ENCODE data around the gene PARD6G. TPM values are rescaled to one million over a fixed set of nuclear protein-coding genes. Genes with fewer than 3 reads are reported as not detected.

The PARD6G gene
- total and polyA plus RNA-seq, 2 of the 8 experiments (the other 6 are each of a cell fraction or from before 2014, with no cell fraction given) = 11.3 to 17.9 TPM

- TF ChIP-seq CHD2 (IDR thresholded peaks at IDR 0.05; ENCODE audit: low read length) (no peak), CREB1 (IDR thresholded peaks at IDR 0.05) (no peak), RFX5 (IDR thresholded peaks at IDR 0.05; ENCODE audit: borderline replicate concordance, low read depth, low read length) (no peak)
- TF ChIP-seq, protein P1, sequence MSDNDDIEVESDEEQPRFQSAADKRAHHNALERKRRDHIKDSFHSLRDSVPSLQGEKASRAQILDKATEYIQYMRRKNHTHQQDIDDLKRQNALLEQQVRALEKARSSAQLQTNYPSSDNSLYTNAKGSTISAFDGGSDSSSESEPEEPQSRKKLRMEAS (IDR thresholded peaks at IDR 0.05) = no peak
- TF ChIP-seq, protein P2, sequence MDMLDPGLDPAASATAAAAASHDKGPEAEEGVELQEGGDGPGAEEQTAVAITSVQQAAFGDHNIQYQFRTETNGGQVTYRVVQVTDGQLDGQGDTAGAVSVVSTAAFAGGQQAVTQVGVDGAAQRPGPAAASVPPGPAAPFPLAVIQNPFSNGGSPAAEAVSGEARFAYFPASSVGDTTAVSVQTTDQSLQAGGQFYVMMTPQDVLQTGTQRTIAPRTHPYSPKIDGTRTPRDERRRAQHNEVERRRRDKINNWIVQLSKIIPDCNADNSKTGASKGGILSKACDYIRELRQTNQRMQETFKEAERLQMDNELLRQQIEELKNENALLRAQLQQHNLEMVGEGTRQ (IDR thresholded peaks at IDR 0.05; ENCODE audit: low read length) = no peak
These were observed 80.6 kb downstream of the PARD6G start (continued) for GRCh38 chr18:80166725-80167124.

All from H1 (cell line).